HepG2 (cell line): ENCODE data around the gene PSMD8. TPM values are rescaled to one million over a fixed set of nuclear protein-coding genes. Genes with fewer than 3 reads are reported as not detected.

Experiments used
- GABPB1 ChIP-seq: IDR thresholded peaks from 2 replicates; pipeline ENCODE4 v1.6.1; 2016; ENCODE audit warnings: mild to moderate bottlenecking, missing genetic modification reagents, moderate library complexity, missing compliant biosample characterization
- GTF2F1 ChIP-seq: fragments of 150-350 bp; IDR thresholded peaks from 2 replicates; pipeline ENCODE4 v1.6.1; 2014; ENCODE audit warnings: low read length
- JUNB ChIP-seq: sonication (generic); formaldehyde crosslinking; IDR thresholded peaks from 2 replicates; pipeline ENCODE4 v1.8.0; 2022; ENCODE audit warnings: missing genetic modification reagents, mild to moderate bottlenecking, borderline replicate concordance
- NFKBIZ ChIP-seq: IDR thresholded peaks from 2 replicates; pipeline ENCODE4 v1.6.1; 2018; ENCODE audit warnings: missing genetic modification reagents, missing compliant biosample characterization
- RBFOX2 ChIP-seq: fragments of 200-400 bp; formaldehyde crosslinking; IDR thresholded peaks from 2 replicates; pipeline ENCODE4 v1.6.1; 2017; ENCODE audit warnings: low read depth, mild to moderate bottlenecking, low read length
- RFX1 ChIP-seq: fragments of 450-650 bp; IDR thresholded peaks from 2 replicates; pipeline ENCODE4 v1.6.1; 2017
- SIN3A ChIP-seq: IDR thresholded peaks from 2 replicates; pipeline ENCODE4 v1.6.1; 2011; ENCODE audit warnings: low read depth, mild to moderate bottlenecking, control low read depth, low read length, borderline replicate concordance
- SNAPC2 ChIP-seq: sonication (generic); formaldehyde crosslinking; IDR thresholded peaks from 2 replicates; pipeline ENCODE4 v1.8.1; 2022; ENCODE audit warnings: mild to moderate bottlenecking, missing genetic modification reagents
- SP5 ChIP-seq: IDR thresholded peaks from 2 replicates; pipeline ENCODE4 v1.6.1; 2016; ENCODE audit warnings: low read depth, borderline replicate concordance
- TAF1 ChIP-seq: sonication (generic); formaldehyde crosslinking; IDR thresholded peaks from 2 replicates; pipeline ENCODE4 v1.4.0; 2020; ENCODE audit warnings: missing genetic modification reagents
- U2AF1 ChIP-seq: fragments of 200-400 bp; formaldehyde crosslinking; optimal IDR thresholded peaks from 2 replicates; pipeline ENCODE3; 2017; ENCODE audit warnings: mild to moderate bottlenecking, low read depth, low read length
- ZBTB21 ChIP-seq: sonication (generic); formaldehyde crosslinking; IDR thresholded peaks from 2 replicates; pipeline ENCODE4 v1.4.0; 2020; ENCODE audit warnings: missing genetic modification reagents
- ZBTB7B ChIP-seq: sonication (generic); formaldehyde crosslinking; IDR thresholded peaks from 2 replicates; pipeline ENCODE4 v1.4.0; 2020; ENCODE audit warnings: missing genetic modification reagents
- ZFP1 ChIP-seq: IDR thresholded peaks from 2 replicates; pipeline ENCODE4 v1.6.1; 2016
- ZNF335 ChIP-seq: sonication (generic); formaldehyde crosslinking; IDR thresholded peaks from 2 replicates; pipeline ENCODE4 v1.4.0; 2020; ENCODE audit warnings: missing genetic modification reagents
- ZNF33B ChIP-seq: sonication (generic); formaldehyde crosslinking; IDR thresholded peaks from 2 replicates; pipeline ENCODE4 v1.5.1; 2020; ENCODE audit warnings: mild to moderate bottlenecking, missing genetic modification reagents
- ZNF558 ChIP-seq: sonication (generic); formaldehyde crosslinking; IDR thresholded peaks from 2 replicates; pipeline ENCODE4 v1.9.0; 2022; ENCODE audit warnings: mild to moderate bottlenecking, missing genetic modification reagents, borderline replicate concordance
- ZNF572 ChIP-seq: sonication (generic); formaldehyde crosslinking; IDR thresholded peaks from 2 replicates; pipeline ENCODE4 v1.5.1; 2020; ENCODE audit warnings: mild to moderate bottlenecking, missing genetic modification reagents
- ZNF878 ChIP-seq: sonication (generic); formaldehyde crosslinking; IDR thresholded peaks from 2 replicates; pipeline ENCODE4 v1.8.1; 2023; ENCODE audit warnings: mild to moderate bottlenecking, missing genetic modification reagents, moderate library complexity
- polyA plus RNA-seq, 8 experiments: library from polyadenylated mRNA; depleted of rRNA in 3 of 8; stranded (reverse) in 7 of 8; unstranded in 1 of 8; fragments of >200 nt; fragmentation: Illumina TruSeq in 4 of 8; extraction: Trizol in 4 of 8; gene quantifications; 2 replicates each; pipeline versions ENCODE4 v1.2.1 to v1.2.3, GENCODE V29; 2011 to 2016; ENCODE audit warnings: low read depth in 4 of 8, missing spikeins in 1 of 8, mixed read lengths in 1 of 8; ENCODE audit not compliant: insufficient read depth in 1 of 8
- total RNA-seq, 5 experiments: library from RNA; depleted of rRNA; stranded (reverse); fragments of >200 nt; fragmentation: Illumina TruSeq; extraction: Trizol; gene quantifications; 2 replicates each; pipeline ENCODE4 v1.2.3, GENCODE V29; 2016; ENCODE audit warnings: low read depth in 1 of 5
- TF ChIP-seq, protein P1 (sequence below): sonication (generic); formaldehyde crosslinking; IDR thresholded peaks from 2 replicates; pipeline ENCODE4 v1.5.0; 2020; ENCODE audit warnings: mild to moderate bottlenecking, missing genetic modification reagents, borderline replicate concordance
- TF ChIP-seq, protein P2 (sequence below): sonication (generic); formaldehyde crosslinking; IDR thresholded peaks from 2 replicates; pipeline ENCODE4 v1.4.0; 2020; ENCODE audit warnings: mild to moderate bottlenecking, missing genetic modification reagents
- TF ChIP-seq, protein P3 (sequence below): sonication (generic); formaldehyde crosslinking; IDR thresholded peaks from 2 replicates; pipeline ENCODE4 v1.4.0; 2020; ENCODE audit warnings: missing genetic modification reagents

PSMD8 gene
- total and polyA plus RNA-seq, 2 of the 13 experiments (the other 11 are each of a cell fraction or from before 2014, with no cell fraction given) = 162 to 296 TPM

DNA sequence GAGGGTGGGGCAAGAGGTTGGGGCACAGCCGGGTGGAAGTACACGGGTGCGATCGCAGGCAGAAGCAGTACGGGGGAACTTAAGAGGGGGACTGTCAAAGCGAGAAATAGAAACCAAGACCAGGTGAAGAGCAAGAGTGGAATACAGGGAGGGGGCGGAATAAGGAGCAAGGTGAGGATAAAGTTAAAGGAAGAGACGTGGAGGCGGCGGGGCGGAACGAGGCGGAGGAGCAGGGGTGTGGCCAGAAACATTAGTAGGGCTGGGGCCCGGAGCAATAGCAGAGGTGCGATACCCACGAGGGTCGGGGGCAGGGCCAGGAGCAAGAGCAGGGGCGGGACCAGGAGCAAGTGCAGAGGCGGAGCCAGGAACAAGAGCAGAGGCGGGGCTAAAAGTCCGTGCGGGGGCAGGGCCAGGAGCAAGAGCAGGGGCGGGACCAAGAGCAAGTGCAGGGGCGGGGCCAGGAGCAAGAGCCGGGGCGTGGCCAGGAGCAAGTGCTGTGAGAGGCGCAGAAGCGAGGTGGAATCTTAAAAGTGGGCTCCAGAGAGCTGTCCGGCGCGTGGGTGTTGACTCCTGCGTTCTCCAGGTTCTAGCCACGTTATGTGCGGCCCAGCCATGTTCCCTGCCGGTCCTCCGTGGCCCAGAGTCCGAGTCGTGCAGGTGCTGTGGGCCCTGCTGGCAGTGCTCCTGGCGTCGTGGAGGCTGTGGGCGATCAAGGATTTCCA is 37.6 kb upstream of the PSMD8 start (continued):
- TF ChIP-seq, protein P1, sequence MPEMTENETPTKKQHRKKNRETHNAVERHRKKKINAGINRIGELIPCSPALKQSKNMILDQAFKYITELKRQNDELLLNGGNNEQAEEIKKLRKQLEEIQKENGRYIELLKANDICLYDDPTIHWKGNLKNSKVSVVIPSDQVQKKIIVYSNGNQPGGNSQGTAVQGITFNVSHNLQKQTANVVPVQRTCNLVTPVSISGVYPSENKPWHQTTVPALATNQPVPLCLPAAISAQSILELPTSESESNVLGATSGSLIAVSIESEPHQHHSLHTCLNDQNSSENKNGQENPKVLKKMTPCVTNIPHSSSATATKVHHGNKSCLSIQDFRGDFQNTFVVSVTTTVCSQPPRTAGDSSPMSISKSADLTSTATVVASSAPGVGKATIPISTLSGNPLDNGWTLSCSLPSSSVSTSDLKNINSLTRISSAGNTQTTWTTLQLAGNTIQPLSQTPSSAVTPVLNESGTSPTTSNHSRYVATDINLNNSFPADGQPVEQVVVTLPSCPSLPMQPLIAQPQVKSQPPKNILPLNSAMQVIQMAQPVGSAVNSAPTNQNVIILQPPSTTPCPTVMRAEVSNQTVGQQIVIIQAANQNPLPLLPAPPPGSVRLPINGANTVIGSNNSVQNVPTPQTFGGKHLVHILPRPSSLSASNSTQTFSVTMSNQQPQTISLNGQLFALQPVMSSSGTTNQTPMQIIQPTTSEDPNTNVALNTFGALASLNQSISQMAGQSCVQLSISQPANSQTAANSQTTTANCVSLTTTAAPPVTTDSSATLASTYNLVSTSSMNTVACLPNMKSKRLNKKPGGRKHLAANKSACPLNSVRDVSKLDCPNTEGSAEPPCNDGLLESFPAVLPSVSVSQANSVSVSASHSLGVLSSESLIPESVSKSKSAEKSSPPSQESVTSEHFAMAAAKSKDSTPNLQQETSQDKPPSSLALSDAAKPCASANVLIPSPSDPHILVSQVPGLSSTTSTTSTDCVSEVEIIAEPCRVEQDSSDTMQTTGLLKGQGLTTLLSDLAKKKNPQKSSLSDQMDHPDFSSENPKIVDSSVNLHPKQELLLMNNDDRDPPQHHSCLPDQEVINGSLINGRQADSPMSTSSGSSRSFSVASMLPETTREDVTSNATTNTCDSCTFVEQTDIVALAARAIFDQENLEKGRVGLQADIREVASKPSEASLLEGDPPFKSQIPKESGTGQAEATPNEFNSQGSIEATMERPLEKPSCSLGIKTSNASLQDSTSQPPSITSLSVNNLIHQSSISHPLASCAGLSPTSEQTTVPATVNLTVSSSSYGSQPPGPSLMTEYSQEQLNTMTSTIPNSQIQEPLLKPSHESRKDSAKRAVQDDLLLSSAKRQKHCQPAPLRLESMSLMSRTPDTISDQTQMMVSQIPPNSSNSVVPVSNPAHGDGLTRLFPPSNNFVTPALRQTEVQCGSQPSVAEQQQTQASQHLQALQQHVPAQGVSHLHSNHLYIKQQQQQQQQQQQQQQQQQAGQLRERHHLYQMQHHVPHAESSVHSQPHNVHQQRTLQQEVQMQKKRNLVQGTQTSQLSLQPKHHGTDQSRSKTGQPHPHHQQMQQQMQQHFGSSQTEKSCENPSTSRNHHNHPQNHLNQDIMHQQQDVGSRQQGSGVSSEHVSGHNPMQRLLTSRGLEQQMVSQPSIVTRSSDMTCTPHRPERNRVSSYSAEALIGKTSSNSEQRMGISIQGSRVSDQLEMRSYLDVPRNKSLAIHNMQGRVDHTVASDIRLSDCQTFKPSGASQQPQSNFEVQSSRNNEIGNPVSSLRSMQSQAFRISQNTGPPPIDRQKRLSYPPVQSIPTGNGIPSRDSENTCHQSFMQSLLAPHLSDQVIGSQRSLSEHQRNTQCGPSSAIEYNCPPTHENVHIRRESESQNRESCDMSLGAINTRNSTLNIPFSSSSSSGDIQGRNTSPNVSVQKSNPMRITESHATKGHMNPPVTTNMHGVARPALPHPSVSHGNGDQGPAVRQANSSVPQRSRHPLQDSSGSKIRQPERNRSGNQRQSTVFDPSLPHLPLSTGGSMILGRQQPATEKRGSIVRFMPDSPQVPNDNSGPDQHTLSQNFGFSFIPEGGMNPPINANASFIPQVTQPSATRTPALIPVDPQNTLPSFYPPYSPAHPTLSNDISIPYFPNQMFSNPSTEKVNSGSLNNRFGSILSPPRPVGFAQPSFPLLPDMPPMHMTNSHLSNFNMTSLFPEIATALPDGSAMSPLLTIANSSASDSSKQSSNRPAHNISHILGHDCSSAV (CRISPR knock-in tag) = no peak
- TF ChIP-seq GTF2F1 (no peak), ZNF335 (no peak), TAF1 (CRISPR knock-in tag) (no peak), SIN3A (no peak), JUNB (CRISPR knock-in tag) (no peak), RBFOX2 (no peak), ZNF572 (CRISPR knock-in tag) (no peak), ZBTB21 (CRISPR knock-in tag) (no peak), ZBTB7B (CRISPR knock-in tag) (no peak), ZNF33B (no peak), U2AF1 (no peak), NFKBIZ (CRISPR knock-in tag) (no peak), SNAPC2 (peak; percentile 73; the same call in 1 of the 2 replicates), GABPB1 (peak; percentile 35; the same call in 1 of the 2 replicates), ZNF878 (CRISPR knock-in tag) (no peak), ZNF558 (no peak), RFX1 (no peak), SP5 (CRISPR knock-in tag) (0 out of 2 replicates have a peak, but pooled peaks have one; percentile 13), ZFP1 (CRISPR knock-in tag) (no peak)
- TF ChIP-seq, protein P2, sequence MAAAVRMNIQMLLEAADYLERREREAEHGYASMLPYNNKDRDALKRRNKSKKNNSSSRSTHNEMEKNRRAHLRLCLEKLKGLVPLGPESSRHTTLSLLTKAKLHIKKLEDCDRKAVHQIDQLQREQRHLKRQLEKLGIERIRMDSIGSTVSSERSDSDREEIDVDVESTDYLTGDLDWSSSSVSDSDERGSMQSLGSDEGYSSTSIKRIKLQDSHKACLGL (CRISPR knock-in tag) = no peak
- TF ChIP-seq, protein P3, sequence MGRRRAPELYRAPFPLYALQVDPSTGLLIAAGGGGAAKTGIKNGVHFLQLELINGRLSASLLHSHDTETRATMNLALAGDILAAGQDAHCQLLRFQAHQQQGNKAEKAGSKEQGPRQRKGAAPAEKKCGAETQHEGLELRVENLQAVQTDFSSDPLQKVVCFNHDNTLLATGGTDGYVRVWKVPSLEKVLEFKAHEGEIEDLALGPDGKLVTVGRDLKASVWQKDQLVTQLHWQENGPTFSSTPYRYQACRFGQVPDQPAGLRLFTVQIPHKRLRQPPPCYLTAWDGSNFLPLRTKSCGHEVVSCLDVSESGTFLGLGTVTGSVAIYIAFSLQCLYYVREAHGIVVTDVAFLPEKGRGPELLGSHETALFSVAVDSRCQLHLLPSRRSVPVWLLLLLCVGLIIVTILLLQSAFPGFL (CRISPR knock-in tag) = no peak
